ENCODE data around the gene TET2. TPM values are rescaled to one million over a fixed set of nuclear protein-coding genes. Genes with fewer than 3 reads are reported as not detected.

The TET2 gene
- total RNA-seq, 3 donors from 2014 or later (not counting 1 experiment from before 2014, with no cell fraction given) = 80.0 to 91.6 (median 82.8) TPM

- H3K4me3 ChIP-seq (ENCODE audit: low read length) = no peak overlapping the region
- intact Hi-C loops (cut with micrococcal nuclease) = loop anchor here (10.0 kb wide), 2 partner anchors 135 to 195 kb away; partner anchors contain the start of genes PPA2 and TET2
- no peak overlapping the region for H3K27ac ChIP-seq (ENCODE audit: low read length)
- ATAC-seq (peak in 2 of 3 donors; percentile 57 to 61), DNase-seq (no peak)
- H3K27me3 Mint-ChIP-seq (ENCODE audit: low read depth in 2 of 2) = no peaks in the 10 kb centered on the region
- no peaks in the 10 kb centered on the region for H3K9me3 ChIP-seq (ENCODE audit: control insufficient read depth, insufficient read depth, low read length)
- H3K36me3 ChIP-seq (ENCODE audit: control insufficient read depth, insufficient read depth, low read length) = peaks cover 18% of the 10 kb centered on the region
- peaks cover 31 to 45% of the 10 kb centered on the region in 2 donors for H3K4me1 Mint-ChIP-seq
- WGBS (ENCODE audit: insufficient coverage) = 47% methylated on average over 1 of the region's 1 CpG
- H3K4me3 Mint-ChIP-seq = peak overlapping the region; percentile 28
- H3K36me3 Mint-ChIP-seq = peaks cover 22% of the 10 kb centered on the region
- TF ChIP-seq CTCF (IDR thresholded peaks at IDR 0.05) = no peak
- no peaks in the 10 kb centered on the region for H3K9me3 Mint-ChIP-seq
- H3K27me3 ChIP-seq (ENCODE audit: control insufficient read depth, insufficient read depth, low read length) = no peaks in the 10 kb centered on the region
- H3K27ac Mint-ChIP-seq = peak overlapping the region; percentile 71 to 80
- H3K4me1 ChIP-seq (ENCODE audit: control insufficient read depth, insufficient read depth, low read length) = no peaks in the 10 kb centered on the region
These were observed 132.6 kb downstream of the TET2 start for GRCh38 chr4:105279314-105279713.

- Histone ChIP-seq H3K4me1 (ENCODE audit: control insufficient read depth, insufficient read depth, low read length) (no peaks in the 10 kb centered on the region), H3K36me3 (ENCODE audit: control insufficient read depth, insufficient read depth, low read length) (peaks cover 12% of the 10 kb centered on the region), H3K4me3 (ENCODE audit: low read length) (no peak overlapping the region), H3K27me3 (ENCODE audit: control insufficient read depth, insufficient read depth, low read length) (no peaks in the 10 kb centered on the region), H3K9me3 (ENCODE audit: control insufficient read depth, insufficient read depth, low read length) (no peaks in the 10 kb centered on the region), H3K27ac (ENCODE audit: low read length) (peak overlapping the region; percentile 20)
- Mint-ChIP-seq H3K36me3 (peaks cover 13% of the 10 kb centered on the region), H3K4me3 (no peak overlapping the region), H3K4me1 (peaks cover 21 to 34% of the 10 kb centered on the region in 2 donors), H3K27ac (peak overlapping the region; percentile 42 to 71), H3K9me3 (no peaks in the 10 kb centered on the region), H3K27me3 (ENCODE audit: low read depth in 2 of 2) (no peaks in the 10 kb centered on the region)
- no peak for TF ChIP-seq CTCF (IDR thresholded peaks at IDR 0.05)
- no peak for ATAC-seq
- 59% methylated on average over 1 of the region's 1 CpG for WGBS (ENCODE audit: insufficient coverage)
- intact Hi-C loops (cut with micrococcal nuclease) = no loop called here
- no peak for DNase-seq
These were observed 133.9 kb downstream of the TET2 start for GRCh38 chr4:105280338-105281123.

GRCh38 chr4:105281124-105281415, 134.4 kb downstream of the TET2 start:
- Histone ChIP-seq H3K4me1 (ENCODE audit: control insufficient read depth, insufficient read depth, low read length) (no peaks in the 10 kb centered on the region), H3K36me3 (ENCODE audit: control insufficient read depth, insufficient read depth, low read length) (peaks cover 7% of the 10 kb centered on the region), H3K9me3 (ENCODE audit: control insufficient read depth, insufficient read depth, low read length) (no peaks in the 10 kb centered on the region), H3K27ac (ENCODE audit: low read length) (no peak overlapping the region), H3K27me3 (ENCODE audit: control insufficient read depth, insufficient read depth, low read length) (no peaks in the 10 kb centered on the region), H3K4me3 (ENCODE audit: low read length) (no peak overlapping the region)
- intact Hi-C loops (cut with micrococcal nuclease) = no loop called here
- ATAC-seq (no peak), DNase-seq (no peak)
- H3K4me1 Mint-ChIP-seq = peaks cover 21 to 34% of the 10 kb centered on the region in 2 donors
- no peak for TF ChIP-seq CTCF (IDR thresholded peaks at IDR 0.05)
- whole genome bisulfite sequencing (ENCODE audit: insufficient coverage) = 96% methylated on average over 4 of the region's 5 CpGs
- H3K4me3 Mint-ChIP-seq = no peak overlapping the region
- no peaks in the 10 kb centered on the region for H3K9me3 Mint-ChIP-seq
- H3K27me3 Mint-ChIP-seq (ENCODE audit: low read depth in 2 of 2) = no peaks in the 10 kb centered on the region
- H3K27ac Mint-ChIP-seq = peak overlapping the region; percentile 42 to 71
- peaks cover 8% of the 10 kb centered on the region for H3K36me3 Mint-ChIP-seq

- Histone ChIP-seq H3K27me3 (ENCODE audit: control insufficient read depth, insufficient read depth, low read length) (no peaks in the 10 kb centered on the region), H3K36me3 (ENCODE audit: control insufficient read depth, insufficient read depth, low read length) (no peaks in the 10 kb centered on the region), H3K9me3 (ENCODE audit: control insufficient read depth, insufficient read depth, low read length) (no peaks in the 10 kb centered on the region), H3K4me1 (ENCODE audit: control insufficient read depth, insufficient read depth, low read length) (no peaks in the 10 kb centered on the region), H3K4me3 (ENCODE audit: low read length) (no peak overlapping the region), H3K27ac (ENCODE audit: low read length) (no peak overlapping the region)
- no peak for TF ChIP-seq CTCF (IDR thresholded peaks at IDR 0.05)
- Mint-ChIP-seq H3K4me3 (no peak overlapping the region), H3K9me3 (peaks cover 3% of the 10 kb centered on the region in 2 donors), H3K36me3 (no peaks in the 10 kb centered on the region), H3K27ac (no peak overlapping the region), H3K27me3 (ENCODE audit: low read depth in 2 of 2) (no peaks in the 10 kb centered on the region), H3K4me1 (peaks cover 21 to 37% of the 10 kb centered on the region in 2 donors)
- 91% methylated on average over 2 of the region's 3 CpGs for WGBS (ENCODE audit: insufficient coverage)
- ATAC-seq (no peak), DNase-seq (no peak)
- intact Hi-C loops (cut with micrococcal nuclease) = no loop called here
These were observed 135.8 kb downstream of the TET2 start for GRCh38 chr4:105282489-105282888.
